GM18861 (cell line): Measurements from ENCODE around the gene CYP39A1.

Source experiments
- ATAC-seq: cut with Tn5 transposase; IDR thresholded peaks from one replicate; pipeline ENCODE4 v1.9.1; 2021; ENCODE audit not compliant: unreplicated experiment

CYP39A1 gene

DNA sequence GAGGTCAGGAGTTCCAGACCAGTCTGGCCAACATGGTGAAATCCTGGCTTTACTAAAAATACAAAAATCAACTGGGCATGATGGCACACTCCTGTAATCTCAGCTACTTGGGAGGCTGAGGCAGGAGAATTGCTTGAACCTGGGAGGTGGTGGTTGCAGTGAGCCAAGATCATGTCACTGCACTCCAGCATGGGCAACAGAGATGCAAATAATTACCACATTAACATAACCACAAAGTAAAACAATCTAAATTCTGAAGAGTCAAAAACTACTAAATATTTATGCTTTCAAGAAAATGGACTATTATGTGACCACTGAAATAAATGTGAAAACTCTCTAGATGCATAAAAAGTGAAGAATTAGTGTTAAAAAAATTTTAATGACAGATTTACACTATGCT lies 59.9 kb downstream of the CYP39A1 start:
- no peak for ATAC-seq

DNA sequence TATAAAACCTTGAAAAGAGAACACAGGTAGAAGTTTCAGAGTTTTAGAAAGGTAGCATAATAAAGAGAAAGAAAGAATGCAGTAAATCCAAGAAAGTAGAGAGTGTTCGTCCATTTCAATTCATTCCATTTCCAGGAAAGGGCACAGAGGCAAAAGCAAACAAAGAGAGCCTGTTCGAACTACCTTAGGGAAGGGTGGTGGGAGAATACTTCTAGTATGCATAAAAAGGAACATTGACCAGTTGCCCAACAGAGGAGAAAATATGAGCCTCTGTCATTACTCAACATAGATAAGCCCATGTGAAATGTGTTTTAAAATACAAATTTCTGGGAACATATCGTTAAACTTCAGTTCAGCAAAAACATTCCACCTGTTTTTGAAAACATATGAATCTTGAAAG lies 60.6 kb downstream of the CYP39A1 start:
- ATAC-seq: no peak

DNA sequence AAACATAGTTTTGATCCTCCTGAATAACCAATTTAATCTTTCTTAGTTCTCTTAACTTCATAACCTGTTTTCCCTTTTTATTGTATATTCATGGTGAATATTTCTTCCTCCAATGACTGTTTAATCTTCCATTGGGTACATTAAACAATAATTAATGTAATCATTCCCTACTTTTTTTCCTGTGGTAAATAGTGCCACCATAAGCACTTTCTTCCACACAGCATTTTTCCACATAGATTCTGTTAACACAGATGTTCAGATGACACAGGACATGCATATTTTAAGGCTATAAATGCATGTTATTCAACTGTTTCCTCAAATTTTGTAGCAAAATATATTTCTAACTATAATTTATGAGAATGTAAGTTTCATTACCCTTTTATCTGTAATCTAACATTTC lies 61.9 kb downstream of the CYP39A1 start:
- no peak for ATAC-seq

DNA sequence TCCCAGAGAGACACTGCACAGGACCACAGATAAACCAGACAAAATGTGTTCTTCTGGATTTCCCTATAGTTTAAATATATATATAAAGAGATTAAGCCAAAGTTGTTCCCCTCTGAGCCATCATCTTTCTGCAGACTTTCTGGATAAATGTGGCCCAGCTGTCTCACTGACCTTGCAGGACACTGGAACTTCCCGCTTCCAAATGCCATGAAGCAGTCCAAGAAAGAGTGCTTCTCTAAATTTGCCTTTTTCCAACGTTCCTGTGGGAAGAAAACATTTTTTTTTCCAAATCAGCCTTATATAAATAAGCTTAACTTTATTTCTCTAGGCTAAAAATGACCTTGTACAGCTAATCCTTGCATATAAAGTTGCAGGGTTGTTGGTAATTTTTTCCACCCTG lies 65.7 kb downstream of the CYP39A1 start:
- ATAC-seq: no peak

DNA sequence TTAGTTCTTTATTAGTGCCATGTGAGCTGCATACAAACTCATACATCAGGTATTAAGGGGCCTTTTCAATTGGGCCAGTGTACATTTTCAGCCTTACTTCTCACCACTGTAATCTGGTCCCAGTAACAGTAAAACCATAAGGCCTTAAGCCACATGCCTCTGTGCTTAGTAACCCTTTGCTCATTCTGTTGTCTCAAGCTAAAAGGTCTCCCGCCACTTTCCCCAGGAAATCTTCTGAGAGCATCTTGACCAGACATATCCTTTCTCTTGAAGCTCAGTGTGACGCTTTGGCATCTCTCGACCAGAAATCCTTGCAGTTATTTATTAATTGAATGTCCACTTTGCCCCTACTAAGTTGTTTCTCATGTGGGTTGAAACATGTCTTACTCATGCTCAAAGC lies 68.0 kb downstream of the CYP39A1 start:
- no peak for ATAC-seq

DNA sequence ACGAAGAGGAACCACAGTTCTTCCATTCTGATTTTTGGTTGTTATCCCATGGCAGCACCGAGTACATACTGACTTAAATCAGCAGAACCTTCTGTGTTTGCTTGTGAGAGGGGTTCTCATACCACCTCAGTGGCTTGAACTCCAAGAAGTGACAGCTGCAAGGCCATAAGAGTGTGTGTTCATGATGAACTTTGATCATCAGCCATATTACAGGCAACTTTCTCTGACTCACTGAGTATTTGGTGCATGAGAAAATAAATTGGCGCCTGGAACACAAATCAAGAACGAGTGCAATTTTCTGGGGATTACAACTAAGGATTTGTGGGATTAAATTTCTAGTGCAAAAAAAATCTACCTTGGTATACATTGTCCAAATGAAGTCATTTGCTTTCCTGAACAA lies 68.9 kb downstream of the CYP39A1 start:
- ATAC-seq: no peak

DNA sequence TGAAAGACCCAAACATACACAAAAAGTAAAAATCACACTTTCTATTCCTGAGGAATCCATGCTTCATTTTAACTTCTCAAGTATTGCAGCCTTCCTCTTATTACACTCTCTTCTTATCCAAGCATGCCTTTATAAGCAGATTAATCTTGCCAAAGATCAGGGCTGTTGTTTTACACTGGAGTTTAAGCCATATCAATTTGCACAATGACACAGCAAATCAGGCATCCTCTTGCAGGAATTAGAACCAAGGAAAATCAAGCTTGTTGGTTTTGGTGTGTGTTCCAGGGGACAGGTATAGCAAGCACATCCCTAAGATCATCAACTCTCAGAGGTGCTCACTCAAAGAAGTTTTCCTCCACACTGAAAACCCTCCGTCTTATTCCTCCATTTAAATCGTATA lies 69.5 kb downstream of the CYP39A1 start:
- ATAC-seq: no peak

DNA sequence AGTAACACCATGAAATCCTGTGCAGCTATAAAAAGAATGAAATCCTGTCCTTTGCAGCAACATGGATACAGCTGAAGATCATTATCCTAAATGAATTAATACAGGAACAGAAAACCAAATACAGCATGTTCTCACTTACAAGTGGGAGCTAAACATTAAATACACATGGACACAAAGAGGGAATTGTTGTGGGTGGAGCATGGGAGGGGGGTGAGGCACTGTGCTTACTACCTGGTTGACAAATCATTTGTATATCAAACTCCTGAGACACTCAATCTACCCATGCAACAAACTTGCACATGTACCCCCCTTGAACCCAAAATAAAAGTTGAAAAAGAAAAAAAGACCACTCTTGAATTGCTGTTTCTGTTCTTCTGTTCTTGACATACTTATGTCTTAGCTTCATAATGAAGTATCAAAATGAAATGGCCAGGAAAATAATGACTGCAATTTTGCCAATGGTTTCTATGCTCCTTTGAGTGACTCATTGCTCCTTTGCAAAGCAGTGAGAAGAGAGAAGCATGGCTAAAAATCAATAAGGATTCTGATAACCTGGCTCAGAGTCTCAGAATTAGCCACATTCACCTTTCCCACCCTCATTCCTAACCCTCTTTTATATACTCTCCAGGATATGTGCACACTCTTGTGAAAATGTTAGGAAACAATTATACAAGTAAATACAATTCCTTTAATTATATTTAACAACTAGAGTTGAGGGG lies 71.0 kb downstream of the CYP39A1 start:
- ATAC-seq: no peak

DNA sequence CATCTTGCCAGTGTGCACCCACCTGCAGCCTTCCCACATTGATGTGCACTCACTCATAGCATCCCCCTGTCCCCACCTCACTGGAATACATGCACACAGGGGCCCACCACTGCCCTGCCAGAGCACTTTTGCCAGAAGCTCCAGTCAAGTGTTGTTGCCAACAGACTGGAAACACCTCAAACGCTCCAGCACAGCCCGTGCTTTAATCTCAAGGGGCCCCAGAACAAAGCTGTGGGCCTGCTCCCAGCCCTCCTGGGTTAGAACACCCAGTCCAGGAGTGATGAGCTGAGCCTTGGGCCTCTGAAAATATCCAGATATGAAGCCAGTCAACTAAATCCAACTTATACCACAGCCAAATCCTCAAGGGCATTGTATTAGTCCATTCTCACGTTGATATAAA lies 77.1 kb downstream of the CYP39A1 start:
- no peak for ATAC-seq

DNA sequence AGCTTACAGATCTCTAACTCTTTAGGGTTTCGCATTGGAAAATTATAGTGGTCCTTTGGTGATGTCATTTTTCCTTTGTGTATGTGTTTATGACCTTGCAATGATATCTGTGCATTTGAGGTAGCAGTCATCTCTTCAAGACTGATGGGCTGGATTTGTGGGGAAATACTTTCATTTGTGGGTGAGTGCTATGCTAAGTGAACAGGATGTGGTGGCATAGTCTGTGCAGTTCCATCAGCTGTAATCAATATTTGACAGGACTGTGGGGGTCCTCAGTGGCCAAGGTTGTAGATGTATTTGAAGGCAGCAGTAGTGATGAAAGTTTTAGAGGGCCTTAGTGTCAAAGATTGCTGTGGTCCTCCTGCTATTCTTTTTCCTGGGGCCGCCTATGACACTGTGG lies 79.5 kb downstream of the CYP39A1 start:
- ATAC-seq: no peak

DNA sequence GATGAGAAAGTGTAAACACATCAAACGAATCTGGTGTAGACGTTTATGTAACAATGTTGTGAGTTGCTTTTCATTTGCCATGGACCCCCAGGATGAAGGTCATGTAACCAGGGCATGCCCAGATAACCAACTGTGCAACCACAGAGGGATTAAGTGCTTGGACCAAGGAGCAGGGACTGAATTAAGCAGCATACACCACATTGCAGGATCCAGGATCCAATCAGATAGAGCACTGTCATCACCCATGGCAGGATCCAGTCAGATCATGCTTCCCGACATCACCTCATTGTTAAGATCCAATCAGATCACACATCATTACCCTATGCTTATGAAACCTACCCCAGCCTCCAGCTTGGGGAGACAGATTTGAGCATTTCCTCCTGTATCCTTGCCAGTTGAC lies 87.1 kb downstream of the CYP39A1 start:
- ATAC-seq: no peak

DNA sequence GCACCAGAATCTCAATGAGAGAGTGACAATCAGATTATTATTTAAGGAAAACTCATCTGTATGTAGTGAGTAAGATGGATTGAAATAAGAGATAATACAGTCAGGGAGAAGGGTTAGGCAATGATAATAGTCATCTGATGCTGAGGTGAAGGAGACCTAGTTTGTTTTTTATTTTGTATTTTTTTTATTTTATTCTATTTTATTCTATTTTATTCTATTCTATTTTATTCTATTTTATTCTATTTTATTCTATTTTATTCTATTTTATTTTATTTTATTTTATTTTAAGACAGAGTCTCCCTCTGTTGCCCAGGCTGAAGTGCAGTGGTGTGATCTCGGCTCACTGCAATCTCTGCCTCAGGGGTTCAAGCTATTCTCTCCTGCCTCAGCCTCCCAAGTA lies 88.7 kb downstream of the CYP39A1 start:
- no peak for ATAC-seq

DNA sequence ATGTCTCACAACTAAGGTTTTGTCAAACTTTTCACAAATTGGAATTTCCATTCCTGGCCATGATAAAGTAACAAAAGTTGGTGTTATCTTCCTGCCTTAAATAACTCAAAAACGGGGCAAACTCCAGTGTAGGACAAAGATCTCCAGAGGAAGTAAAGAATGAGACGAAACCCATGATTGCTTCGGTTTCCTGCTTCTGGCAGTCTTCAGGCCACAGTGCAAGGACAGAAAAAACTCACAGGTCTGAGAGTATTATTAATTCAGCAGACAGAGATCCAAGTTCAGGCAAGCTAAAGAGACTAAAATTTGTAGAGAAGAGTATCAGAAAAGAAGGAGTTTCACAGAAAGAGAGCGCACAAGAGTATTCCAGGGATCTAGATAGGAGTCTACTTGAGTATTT lies 96.6 kb downstream of the CYP39A1 start:
- ATAC-seq: no peak

DNA sequence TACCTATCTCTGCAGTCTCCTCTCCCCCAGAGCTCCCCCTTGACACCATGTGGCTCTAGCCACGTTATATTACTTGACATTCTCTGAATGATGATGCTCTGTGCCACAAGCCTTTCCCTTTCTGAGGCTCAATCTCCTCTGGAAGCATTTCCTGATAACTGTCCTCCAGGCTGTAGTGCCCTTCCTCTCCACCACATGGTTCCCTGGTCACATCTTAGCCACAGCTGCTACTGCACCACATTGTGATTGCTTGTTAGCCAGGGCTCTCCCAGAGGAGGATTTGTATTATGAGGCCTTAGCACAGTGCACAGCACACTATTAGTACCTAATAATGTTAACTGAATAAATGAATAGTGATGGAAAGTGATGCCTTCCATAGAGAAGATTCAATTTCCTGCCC lies 97.5 kb downstream of the CYP39A1 start:
- ATAC-seq: no peak

DNA sequence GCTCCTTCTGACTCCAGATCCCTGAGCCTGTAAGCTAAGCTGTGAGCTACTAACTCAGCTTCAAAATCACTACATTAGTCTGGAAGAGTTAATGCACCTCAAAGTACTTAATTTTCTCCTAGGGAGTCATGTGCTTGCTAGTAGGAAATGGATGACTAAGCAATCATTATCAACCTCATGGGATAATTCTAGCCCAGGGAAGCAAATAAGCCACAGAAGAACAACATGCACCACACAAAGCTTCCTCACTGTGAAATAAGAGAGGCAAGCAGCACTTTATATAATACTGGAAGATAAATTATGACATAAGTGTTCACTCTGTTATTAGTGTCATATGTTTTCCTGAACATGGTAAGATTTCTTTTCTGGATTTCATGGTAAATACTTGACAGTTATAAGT lies 103.5 kb downstream of the CYP39A1 start:
- no peak for ATAC-seq

DNA sequence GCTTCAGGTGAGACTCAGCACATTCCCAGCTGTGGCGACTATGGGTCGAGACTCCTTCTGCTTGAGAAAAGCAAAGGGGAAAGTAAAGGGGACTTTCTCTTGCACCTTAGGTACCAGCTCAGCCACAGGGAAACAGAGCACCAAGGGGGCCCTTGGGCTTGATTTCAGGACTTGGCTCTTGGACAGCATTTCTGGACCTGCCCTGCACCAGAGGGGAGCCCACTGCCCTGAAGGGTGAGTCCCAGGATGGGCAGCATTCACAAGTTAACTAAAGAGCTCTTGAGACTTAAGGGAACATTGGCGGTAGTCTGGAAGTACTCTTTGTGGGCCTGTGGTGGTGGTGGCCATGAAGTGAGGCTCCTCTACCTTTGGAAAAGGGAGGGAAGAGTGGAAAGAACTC lies 111.1 kb downstream of the CYP39A1 start:
- no peak for ATAC-seq

DNA sequence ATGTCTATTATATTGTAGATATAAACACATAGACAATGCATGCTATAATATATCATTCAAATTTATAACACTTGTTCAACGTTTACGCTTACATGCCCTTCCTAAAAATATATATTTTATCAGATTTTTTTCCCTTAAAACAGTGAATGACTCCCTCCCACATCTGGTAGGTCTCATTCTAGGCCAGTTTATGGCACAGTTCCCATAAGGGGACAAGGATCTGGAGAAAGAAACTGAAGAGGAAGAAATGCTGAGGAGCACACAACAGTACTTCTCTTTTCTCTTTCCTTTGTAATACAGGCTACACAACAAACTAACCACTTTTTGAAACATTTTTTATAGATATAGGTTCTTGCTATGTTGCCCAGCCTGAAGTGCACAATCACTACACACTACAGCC lies 112.8 kb downstream of the CYP39A1 start:
- no peak for ATAC-seq

DNA sequence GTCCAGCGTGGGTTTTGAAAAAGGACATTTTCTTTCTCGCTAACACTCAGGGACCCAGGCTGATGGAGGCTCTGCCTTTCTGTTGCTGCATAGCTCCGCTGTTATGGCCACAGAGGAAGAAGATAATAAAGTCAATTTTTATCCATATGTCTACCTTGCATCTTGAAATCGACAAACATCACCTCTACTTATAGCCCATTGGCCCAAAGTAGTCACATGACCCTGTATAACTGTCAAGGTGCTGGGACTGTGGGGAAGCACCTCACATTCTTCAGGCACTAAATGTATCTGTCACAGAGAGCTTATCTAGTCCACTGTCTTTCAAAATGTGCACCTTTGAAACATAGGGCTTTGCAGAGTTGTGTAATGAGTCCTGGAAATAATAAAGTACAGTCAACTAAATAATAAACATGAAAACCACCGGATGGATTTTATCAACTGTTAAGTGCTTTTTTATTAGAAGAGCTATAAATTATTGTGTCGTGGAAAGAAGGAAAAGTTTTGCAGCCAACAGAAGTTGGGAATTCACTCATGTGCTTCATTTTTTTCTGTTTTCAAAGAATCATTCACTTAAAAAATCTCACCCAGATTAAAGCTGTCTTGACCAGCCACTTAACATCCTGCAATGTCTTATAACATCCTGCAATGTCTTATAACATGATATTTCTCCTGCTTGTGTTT lies 113.7 kb downstream of the CYP39A1 start:
- no peak for ATAC-seq

DNA sequence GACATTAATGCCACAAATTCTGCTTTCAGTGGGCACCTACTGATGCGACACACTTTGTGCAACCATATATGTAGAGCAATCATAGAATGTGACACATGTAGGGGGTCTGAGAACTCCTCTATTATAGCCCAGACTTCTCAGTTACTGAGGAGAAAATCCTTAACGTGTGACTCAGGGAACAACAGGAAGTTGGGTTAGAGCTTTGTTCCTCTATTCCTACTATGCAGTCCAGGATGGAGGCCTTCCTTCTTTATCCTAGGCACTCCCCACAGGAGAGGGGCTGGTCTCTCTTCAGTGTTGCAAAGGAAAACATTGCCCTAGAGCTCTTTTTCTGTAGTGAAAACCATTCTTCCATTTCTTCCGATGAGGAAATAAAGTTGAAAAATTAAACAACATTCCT lies 121.7 kb downstream of the CYP39A1 start:
- no peak for ATAC-seq

DNA sequence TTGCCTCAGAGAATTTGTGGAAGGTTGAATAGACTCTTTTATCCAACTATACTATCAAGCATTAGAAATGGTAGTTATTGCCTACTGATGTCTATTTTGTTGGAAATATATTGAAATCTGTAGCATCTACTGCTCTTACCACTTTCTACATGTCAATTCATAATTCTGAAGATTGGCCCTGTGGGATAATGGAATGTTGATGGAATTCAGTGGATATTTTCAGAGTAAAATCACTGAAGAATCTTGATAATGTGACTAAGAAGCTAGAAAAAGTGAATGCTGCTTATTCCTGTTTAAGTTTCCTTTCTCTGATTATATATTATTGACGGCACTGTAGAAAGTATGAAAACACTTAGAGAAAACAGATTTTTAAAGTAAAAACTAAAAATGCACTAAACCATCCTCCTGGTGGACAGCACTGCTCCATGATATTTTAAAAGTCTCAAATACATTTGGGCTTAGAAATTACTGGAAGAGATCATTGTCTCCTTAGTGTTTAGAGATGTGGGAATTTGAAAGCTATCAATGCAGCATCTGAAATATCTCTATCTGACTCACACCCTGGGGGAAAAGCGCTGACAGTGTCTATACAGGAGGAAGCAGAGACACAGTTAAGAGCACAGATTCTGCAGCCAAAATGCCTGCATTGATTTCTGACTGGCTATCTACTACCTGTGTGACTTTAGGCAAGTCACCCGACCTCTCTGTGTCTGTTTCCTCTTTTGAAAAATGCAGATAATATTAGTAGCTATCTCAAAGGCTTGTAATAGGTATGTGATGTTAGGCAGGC lies 123.5 kb downstream of the CYP39A1 start:
- no peak for ATAC-seq

DNA sequence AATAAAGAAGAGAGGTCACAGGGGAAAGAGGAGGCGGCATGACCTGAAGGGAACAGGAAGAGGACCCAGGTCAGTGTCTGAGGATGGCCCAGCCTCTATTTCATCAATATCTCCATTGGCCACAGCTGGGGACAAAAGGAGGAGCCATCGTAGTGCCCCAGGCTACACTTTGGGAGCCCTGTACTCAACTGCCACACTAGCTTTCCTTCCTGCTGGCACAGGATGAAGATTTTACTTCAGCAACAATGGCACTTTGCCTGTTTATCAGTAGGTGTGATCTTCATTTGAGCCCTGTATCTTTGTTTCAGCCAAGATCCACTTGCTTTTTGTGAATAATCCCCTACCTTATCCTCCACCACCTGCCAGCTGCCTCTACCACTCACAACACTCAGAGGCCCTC lies 126.0 kb downstream of the CYP39A1 start:
- ATAC-seq: no peak

DNA sequence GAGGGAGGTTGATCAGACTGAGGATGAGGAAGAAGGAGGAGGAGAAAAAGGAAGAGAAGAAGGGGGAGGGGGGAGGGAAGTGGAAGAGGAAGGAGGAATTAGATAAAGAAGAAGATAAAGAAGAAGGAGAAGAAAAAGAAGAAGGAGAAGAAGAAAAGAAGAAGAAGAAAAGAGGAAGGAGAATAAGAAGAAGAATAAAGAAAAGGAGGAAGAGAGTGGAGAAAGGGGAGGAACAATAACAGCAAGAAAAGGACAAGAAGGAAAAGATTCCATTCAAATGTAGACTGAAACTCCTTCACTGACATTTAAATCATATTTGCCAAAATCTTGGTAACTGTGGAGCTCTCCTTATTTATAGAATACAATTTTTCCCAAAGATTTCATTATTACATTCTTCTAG lies 127.0 kb downstream of the CYP39A1 start:
- no peak for ATAC-seq
